Prostate gland (tissue), 2 donors: ENCODE measurements around the gene MLN.

ENCODE experiments used
- POLR2A ChIP-seq: fragments of 450-650 bp; IDR thresholded peaks from one replicate; pipeline ENCODE4 v1.6.1; 2016; ENCODE audit warnings: antibody characterized with exemption, mild to moderate bottlenecking
- TF ChIP-seq, protein P1 (sequence below), 4 experiments: fragments of 200-600 bp in 2 of 4; fragments of 450-650 bp in 2 of 4; sonication (generic) in 2 of 4; IDR thresholded peaks; 1 replicate in 3 of 4; 2 replicates in 1 of 4; pipeline ENCODE4 v1.5.1; 2016 to 2019; ENCODE audit warnings: antibody characterized with exemption in 4 of 4, mild to moderate bottlenecking in 2 of 4, moderate library complexity in 2 of 4

GRCh38 chr6:33820243-33820642 is 16.4 kb upstream of the MLN start:
- TF ChIP-seq, protein P1, sequence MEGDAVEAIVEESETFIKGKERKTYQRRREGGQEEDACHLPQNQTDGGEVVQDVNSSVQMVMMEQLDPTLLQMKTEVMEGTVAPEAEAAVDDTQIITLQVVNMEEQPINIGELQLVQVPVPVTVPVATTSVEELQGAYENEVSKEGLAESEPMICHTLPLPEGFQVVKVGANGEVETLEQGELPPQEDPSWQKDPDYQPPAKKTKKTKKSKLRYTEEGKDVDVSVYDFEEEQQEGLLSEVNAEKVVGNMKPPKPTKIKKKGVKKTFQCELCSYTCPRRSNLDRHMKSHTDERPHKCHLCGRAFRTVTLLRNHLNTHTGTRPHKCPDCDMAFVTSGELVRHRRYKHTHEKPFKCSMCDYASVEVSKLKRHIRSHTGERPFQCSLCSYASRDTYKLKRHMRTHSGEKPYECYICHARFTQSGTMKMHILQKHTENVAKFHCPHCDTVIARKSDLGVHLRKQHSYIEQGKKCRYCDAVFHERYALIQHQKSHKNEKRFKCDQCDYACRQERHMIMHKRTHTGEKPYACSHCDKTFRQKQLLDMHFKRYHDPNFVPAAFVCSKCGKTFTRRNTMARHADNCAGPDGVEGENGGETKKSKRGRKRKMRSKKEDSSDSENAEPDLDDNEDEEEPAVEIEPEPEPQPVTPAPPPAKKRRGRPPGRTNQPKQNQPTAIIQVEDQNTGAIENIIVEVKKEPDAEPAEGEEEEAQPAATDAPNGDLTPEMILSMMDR (IDR thresholded peaks at IDR 0.05): no peak
- TF ChIP-seq POLR2A: no peak
